Measurements from ENCODE around the gene TMEM45B.

The TMEM45B gene

DNA sequence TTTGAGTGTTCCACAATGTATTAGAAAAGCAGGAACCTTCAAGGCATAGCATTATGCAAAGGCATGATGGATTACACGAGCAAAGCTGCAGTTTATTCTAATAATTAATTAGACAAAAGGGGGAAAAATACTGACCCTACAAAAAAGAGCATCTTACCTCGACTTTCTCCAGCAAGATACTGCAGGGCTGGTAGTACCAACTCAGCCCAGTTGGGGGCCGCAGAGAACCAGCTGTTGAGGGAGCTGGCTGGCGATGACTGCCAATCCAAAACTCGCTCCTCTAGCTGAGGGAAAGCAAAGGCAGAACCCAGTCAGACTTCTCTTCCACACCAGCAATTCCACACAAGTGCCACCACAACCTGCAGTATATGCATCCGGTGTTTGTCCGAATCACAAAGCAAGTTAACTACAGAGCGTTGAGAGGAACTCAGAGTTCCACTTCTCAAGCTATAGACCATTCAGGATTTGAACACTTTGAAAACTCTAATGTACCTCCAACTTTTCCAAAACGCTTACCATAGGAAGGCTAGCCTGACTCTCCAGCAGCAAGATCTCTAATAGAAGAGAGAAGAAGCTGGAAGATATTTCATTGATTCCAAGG is 66.0 kb downstream of the TMEM45B start:
- TF ChIP-seq GATA2 (IDR thresholded peaks at IDR 0.05; ENCODE audit: low read depth, low read length) (no peak), GATA3 (IDR thresholded peaks at IDR 0.05; ENCODE audit: low read depth, low read length) (no peak)

DNA sequence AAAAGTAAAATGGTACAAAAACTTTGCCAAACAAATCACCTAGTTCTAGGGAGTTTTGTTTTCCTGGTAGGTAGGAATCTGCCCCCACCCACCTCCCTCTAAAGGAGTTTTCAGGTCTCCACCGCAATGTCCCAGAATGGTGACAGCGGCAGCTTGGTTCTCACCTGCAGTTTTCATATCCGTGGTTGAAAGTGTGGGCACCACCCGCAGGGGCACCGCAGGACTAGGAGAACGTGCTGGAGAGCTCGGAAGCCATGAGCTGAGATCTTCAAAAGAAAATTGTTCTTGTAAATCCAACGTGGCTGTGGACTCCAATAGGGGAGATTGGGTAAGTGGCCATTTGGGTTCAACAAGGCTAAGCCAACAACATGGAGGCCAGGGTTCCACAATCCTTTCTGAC is 68.9 kb downstream of the TMEM45B start:
- TF ChIP-seq GATA2 (IDR thresholded peaks at IDR 0.05; ENCODE audit: low read depth, low read length) (no peak), GATA3 (IDR thresholded peaks at IDR 0.05; ENCODE audit: low read depth, low read length) (no peak)

- TF ChIP-seq GATA3 (IDR thresholded peaks at IDR 0.05; ENCODE audit: low read depth, low read length): no peak
- no peak for TF ChIP-seq GATA2 (IDR thresholded peaks at IDR 0.05; ENCODE audit: low read depth, low read length)
Observed at GRCh38 chr11:129885381-129885780, 69.7 kb downstream of the TMEM45B start.

DNA sequence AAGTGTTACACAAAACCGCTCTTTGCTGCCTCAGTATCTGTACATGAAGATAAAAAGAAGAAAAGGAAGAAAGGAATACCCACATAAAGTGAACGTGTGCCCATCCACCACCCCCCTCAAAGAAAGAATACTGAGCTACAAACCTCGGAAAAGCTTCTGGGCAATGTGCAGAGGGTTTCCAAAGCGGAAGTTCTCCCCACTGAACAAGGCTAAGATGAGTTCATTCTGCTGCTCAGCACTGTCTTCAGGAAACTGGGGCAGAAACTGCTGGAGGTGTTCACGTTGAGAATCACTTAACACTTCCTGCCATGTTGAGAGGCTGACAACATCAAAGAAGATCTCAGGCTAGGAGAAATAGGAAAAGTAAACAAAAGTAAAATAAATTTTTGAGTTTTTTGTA is 72.8 kb downstream of the TMEM45B start:
- no peak for TF ChIP-seq GATA2 (IDR thresholded peaks at IDR 0.05; ENCODE audit: low read depth, low read length)
- no peak for TF ChIP-seq GATA3 (IDR thresholded peaks at IDR 0.05; ENCODE audit: low read depth, low read length)

GRCh38 chr11:129894278-129895125 is 78.9 kb downstream of the TMEM45B start:
- no peak for TF ChIP-seq GATA3 (IDR thresholded peaks at IDR 0.05; ENCODE audit: low read depth, low read length)
- no peak for TF ChIP-seq GATA2 (IDR thresholded peaks at IDR 0.05; ENCODE audit: low read depth, low read length)

GRCh38 chr11:129895126-129896041 is 79.7 kb downstream of the TMEM45B start, which contains the start of gene NFRKB:
Gene NFRKB, minus strand, starts transcription at chr11:129895578. Its CDS starts 2,729 bp downstream, at chr11:129892849.
- no peak for TF ChIP-seq GATA3 (IDR thresholded peaks at IDR 0.05; ENCODE audit: low read depth, low read length)
- no peak for TF ChIP-seq GATA2 (IDR thresholded peaks at IDR 0.05; ENCODE audit: low read depth, low read length)

DNA sequence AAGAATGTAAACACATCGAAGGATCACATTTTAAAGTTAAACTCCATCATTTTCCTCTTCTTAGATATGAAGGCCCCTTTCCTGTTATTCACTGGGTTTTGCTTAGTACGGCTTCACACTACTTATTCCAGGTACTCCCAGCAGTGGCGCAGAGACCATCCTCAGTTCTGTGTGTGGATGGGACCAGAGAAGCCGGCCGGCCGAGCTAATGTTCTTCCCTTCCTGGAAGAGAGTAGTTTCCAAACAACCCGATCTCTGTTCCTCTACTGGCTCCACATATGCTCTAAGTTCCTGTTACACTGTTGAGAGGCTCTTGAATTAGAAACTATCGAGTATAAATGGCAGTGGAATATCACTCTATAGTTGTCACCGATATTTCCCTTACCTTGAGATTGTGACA is 80.4 kb downstream of the TMEM45B start:
- TF ChIP-seq GATA2 (IDR thresholded peaks at IDR 0.05; ENCODE audit: low read depth, low read length) (no peak), GATA3 (IDR thresholded peaks at IDR 0.05; ENCODE audit: low read depth, low read length) (no peak)

DNA sequence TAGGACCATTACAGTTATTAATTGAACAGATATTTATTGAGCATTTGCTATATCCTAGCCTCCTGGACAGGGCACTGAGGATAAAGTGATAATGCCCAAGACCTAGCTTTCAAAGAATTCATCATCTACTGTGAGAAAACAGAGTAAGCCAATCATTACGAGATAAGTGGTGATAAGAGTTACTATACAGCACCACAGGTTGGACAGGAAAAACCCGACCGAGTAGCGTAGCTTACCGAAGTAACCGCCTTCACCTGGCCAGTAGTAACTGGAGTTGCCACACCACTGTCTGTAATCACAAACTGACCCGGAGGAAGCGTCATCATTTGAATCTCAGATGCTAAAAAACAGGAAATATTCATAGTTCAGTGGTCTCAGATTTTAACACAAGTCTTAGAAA is 89.8 kb downstream of the TMEM45B start:
- no peak for TF ChIP-seq GATA2 (IDR thresholded peaks at IDR 0.05; ENCODE audit: low read depth, low read length)
- no peak for TF ChIP-seq GATA3 (IDR thresholded peaks at IDR 0.05; ENCODE audit: low read depth, low read length)
